Prostate gland (tissue), 2 donors: Measurements from ENCODE around the gene SMYD3.

ENCODE experiments used
- CTCF ChIP-seq, 4 experiments: fragments of 200-600 bp in 2 of 4; fragments of 450-650 bp in 2 of 4; sonication (generic) in 2 of 4; IDR thresholded peaks; 1 replicate in 3 of 4; 2 replicates in 1 of 4; pipeline ENCODE4 v1.5.1; 2016 to 2019; ENCODE audit warnings: antibody characterized with exemption in 4 of 4, mild to moderate bottlenecking in 2 of 4, moderate library complexity in 2 of 4
- POLR2A ChIP-seq: fragments of 450-650 bp; IDR thresholded peaks from one replicate; pipeline ENCODE4 v1.6.1; 2016; ENCODE audit warnings: antibody characterized with exemption, mild to moderate bottlenecking

- TF ChIP-seq CTCF (IDR thresholded peaks at IDR 0.05) = no peak
- no peak for TF ChIP-seq POLR2A
Observed at GRCh38 chr1:246077476-246077875, 429.6 kb downstream of the SMYD3 start.
